Measurements from ENCODE around the gene TIAM2.

The TIAM2 gene

DNA sequence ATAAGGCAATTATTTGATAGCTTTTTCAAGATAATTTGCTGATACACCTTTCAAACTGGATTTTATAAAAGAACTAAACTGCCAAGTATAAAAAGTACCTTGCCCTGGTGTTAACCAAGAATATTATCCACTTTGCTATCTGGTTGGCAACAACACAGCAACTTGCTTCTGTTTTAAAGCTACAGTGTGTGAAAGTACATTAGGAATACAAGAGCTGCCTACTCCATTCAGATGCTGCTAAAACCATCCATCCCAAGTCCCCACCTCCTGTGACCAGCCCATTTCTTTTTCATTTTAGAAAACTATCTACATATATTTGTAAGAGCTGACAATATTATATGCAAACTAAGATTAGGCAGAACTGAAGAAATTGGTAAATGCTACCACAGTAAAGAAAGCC lies 281.5 kb downstream of the TIAM2 start:
- no peak overlapping the region for H3K4me3 ChIP-seq (ENCODE audit: low read depth, low read length)
- TF ChIP-seq, protein P1, sequence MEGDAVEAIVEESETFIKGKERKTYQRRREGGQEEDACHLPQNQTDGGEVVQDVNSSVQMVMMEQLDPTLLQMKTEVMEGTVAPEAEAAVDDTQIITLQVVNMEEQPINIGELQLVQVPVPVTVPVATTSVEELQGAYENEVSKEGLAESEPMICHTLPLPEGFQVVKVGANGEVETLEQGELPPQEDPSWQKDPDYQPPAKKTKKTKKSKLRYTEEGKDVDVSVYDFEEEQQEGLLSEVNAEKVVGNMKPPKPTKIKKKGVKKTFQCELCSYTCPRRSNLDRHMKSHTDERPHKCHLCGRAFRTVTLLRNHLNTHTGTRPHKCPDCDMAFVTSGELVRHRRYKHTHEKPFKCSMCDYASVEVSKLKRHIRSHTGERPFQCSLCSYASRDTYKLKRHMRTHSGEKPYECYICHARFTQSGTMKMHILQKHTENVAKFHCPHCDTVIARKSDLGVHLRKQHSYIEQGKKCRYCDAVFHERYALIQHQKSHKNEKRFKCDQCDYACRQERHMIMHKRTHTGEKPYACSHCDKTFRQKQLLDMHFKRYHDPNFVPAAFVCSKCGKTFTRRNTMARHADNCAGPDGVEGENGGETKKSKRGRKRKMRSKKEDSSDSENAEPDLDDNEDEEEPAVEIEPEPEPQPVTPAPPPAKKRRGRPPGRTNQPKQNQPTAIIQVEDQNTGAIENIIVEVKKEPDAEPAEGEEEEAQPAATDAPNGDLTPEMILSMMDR (IDR thresholded peaks at IDR 0.05; ENCODE audit: control insufficient read depth, extremely low read depth, insufficient read depth): no peak
- no peak for DNase-seq (ENCODE audit: low read depth)

DNA sequence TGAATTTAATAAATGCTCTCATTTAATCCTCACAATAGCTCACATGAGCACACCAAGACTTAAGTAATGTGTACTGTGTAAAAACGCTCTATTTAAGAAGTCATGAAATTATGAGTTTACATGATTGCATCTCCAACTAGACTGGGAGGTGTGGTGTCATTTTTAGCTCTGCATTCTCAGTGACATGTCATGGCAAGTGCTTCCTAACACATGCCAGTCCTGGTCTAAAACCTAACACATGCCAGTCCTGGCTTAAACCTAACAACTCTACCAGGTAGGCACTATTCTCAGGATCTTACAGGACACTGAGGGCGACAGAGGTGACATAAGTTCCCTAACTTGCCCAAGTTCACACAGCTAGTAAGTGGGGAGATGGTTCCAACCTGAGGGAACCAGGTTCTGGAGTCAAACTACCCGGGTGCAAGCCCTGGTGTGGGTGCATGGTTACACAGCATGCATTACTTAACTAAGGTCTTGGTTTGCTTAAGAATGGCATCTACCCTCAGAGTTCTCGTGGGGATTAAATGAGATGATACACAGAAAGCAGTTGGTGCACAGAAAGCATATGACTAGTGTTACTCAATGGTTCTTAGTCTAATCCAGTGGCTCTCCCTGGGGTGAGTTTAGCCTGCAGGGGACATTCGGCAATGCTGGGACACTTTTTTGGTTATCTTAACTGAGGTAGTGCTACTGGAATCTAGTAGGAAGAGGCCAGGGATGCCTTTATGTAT lies 283.4 kb downstream of the TIAM2 start:
- H3K4me3 ChIP-seq (ENCODE audit: low read depth, low read length): no peak overlapping the region
- TF ChIP-seq, protein P1 (IDR thresholded peaks at IDR 0.05; ENCODE audit: control insufficient read depth, extremely low read depth, insufficient read depth): no peak
- DNase-seq (ENCODE audit: low read depth): no peak

DNA sequence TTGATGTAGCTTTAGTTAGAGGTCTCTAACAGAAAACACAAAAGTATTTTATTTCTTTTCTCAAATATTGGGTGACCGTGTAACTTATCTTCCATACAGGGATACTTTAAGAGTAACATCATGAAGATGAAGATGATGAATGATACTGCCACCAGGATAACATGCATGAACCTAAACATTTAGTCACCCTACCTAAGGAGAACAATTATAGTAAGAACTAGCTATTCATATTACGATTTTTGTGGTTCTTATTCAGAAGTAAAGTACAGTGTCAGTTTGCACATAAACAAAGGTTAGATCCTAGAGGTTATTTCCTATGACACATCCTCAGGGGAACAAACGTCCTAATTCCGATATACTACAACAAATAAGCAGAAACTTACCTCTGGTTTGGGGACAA lies 289.7 kb downstream of the TIAM2 start:
- TF ChIP-seq, protein P1 (IDR thresholded peaks at IDR 0.05; ENCODE audit: control insufficient read depth, extremely low read depth, insufficient read depth): no peak
- H3K4me3 ChIP-seq (ENCODE audit: low read depth, low read length): no peak overlapping the region
- no peak for DNase-seq (ENCODE audit: low read depth)

DNA sequence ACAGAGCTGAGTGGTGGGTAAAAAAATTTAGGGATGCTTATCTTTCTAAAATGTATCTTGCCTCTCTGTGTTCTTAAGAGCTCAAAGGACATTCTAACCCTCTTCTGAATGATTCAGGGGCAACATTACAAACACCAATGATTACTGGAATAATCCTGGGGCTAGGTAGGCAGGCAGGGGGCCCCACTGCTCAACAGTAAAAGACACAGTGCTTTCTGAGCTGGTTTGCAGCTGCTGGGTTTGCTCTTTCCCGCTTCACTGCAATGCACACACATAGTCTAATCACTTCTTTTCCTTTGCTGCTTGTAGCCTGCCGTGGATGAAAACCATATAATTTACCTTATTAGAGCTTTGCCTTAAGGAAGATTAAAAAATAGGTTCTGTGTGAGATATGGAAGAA lies 292.6 kb downstream of the TIAM2 start:
- DNase-seq (ENCODE audit: low read depth): no peak
- TF ChIP-seq, protein P1 (IDR thresholded peaks at IDR 0.05; ENCODE audit: control insufficient read depth, extremely low read depth, insufficient read depth): no peak
- H3K4me3 ChIP-seq (ENCODE audit: low read depth, low read length): no peak overlapping the region

DNA sequence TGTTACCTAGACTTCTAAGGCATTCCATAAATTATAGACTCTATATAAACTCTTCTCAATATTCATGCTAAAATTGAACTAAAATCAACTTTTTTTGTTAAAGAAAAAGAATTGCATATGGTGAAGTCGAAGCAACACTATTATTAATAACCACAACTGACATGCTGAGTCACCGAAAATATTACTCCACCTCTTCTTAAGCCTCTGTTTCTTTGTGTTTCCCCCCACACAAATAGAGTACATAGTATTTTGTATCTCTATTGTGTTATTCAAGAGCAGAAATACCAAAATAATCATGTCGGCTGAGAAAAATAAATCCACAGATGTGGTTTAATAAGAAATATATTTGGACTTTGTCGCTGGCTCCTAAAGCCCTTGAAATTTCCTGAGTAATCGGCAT lies 295.4 kb downstream of the TIAM2 start:
- DNase-seq (ENCODE audit: low read depth): no peak
- TF ChIP-seq, protein P1 (IDR thresholded peaks at IDR 0.05; ENCODE audit: control insufficient read depth, extremely low read depth, insufficient read depth): no peak
- no peak overlapping the region for H3K4me3 ChIP-seq (ENCODE audit: low read depth, low read length)

DNA sequence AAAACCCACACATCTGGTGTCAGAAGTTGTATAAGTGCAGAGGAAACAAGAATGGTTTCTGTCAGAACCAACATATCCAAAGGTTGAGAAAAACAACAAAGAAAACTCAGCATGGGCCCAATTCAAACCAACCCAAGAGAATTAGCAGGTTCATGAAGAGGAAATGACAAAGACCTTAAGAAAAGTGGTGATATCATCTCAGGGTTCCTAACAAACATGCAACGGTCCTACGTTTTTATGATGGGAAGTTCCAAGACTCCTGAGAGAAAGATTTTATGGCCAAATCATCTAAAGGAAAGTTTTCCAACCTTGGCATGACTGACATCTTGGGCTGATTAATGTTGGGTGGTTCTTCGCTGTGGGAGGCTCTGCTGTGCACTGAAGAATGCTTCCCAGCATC lies 296.2 kb downstream of the TIAM2 start:
- no peak for DNase-seq (ENCODE audit: low read depth)
- no peak overlapping the region for H3K4me3 ChIP-seq (ENCODE audit: low read depth, low read length)
- TF ChIP-seq, protein P1 (IDR thresholded peaks at IDR 0.05; ENCODE audit: control insufficient read depth, extremely low read depth, insufficient read depth): no peak

DNA sequence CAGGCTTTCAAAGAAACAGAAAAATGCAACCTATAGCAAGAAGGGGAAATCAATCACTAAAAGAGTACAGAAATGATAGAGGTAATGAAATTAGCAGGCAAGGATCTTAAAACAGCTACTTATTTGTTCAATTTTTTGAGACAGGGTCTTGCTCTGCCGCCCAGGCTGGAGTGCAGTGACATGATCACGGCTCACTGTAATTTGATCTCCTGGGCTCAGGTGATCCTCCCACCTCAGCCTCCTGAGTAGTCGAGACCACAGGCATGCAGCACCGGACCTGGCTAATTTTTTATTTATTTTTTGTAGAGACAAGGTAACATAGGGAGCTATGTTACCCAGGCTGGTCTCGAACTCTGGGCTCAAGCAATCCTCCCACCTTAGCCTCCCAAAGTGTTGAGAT lies 297.6 kb downstream of the TIAM2 start:
- DNase-seq (ENCODE audit: low read depth): no peak
- TF ChIP-seq, protein P1 (IDR thresholded peaks at IDR 0.05; ENCODE audit: control insufficient read depth, extremely low read depth, insufficient read depth): no peak
- H3K4me3 ChIP-seq (ENCODE audit: low read depth, low read length): no peak overlapping the region
